IMR-90 (cell line): ENCODE measurements around the gene CYP1A2. TPM values are rescaled to one million over a fixed set of nuclear protein-coding genes. Genes with fewer than 3 reads are reported as not detected.

Experiments
- ATAC-seq: fragments of 200-7000 bp; cut with Tn5 transposase; 2 replicates; pipeline ENCODE4 v1.9.1; 2020; ENCODE audit warnings: low read depth, mild to moderate bottlenecking, moderate library complexity
- BruUV-seq: library from RNA; stranded (reverse); fragments of 400-500 nt; replicated peaks from 2 replicates; lab custom pipeline; 2021; lab: Mats Ljungman, UMichigan
- CTCF ChIA-PET: fragments of 300-600 bp; formaldehyde crosslinking; extraction: SDS; loops from one replicate; lab custom pipeline; 2021; ENCODE audit warnings: antibody characterized with exemption; lab: Yijun Ruan, JAX
- POLR2A ChIA-PET: fragments of 300-600 bp; sonication (Branson Sonifier 250); formaldehyde crosslinking; loops from one replicate; lab custom pipeline; 2022; ENCODE audit warnings: antibody characterized with exemption; ENCODE audit not compliant: unreplicated experiment; lab: Charles Lee
- DNase-seq: peaks from one replicate; pipeline ENCODE4 v3.0.0; 2013
- H2AFZ ChIP-seq: replicated peaks from 2 replicates; pipeline ENCODE3; 2013; ENCODE audit warnings: low read length, mild to moderate bottlenecking; ENCODE audit not compliant: poor library complexity
- H2AK5ac ChIP-seq: 2 replicates; pipeline ENCODE4 v1.6.1; 2013; ENCODE audit warnings: low read depth, low read length, inconsistent platforms
- H2AK9ac ChIP-seq: replicated peaks from 2 replicates; pipeline ENCODE3; 2013; ENCODE audit warnings: mild to moderate bottlenecking, low read depth, low read length, moderate library complexity; ENCODE audit not compliant: poor library complexity
- H2BK120ac ChIP-seq: 2 replicates; pipeline ENCODE4 v1.6.1; 2013; ENCODE audit warnings: low read depth, low read length, inconsistent platforms
- H2BK15ac ChIP-seq: 3 replicates; pipeline ENCODE4 v1.6.1; 2013; ENCODE audit warnings: low read depth, low read length, inconsistent platforms
- H2BK20ac ChIP-seq: 2 replicates; pipeline ENCODE4 v1.6.1; 2013; ENCODE audit warnings: low read depth, mild to moderate bottlenecking, inconsistent platforms, low read length, moderate library complexity
- H2BK5ac ChIP-seq: 2 replicates; pipeline ENCODE4 v1.6.1; 2013; ENCODE audit warnings: mild to moderate bottlenecking, low read depth, low read length, inconsistent platforms; ENCODE audit not compliant: poor library complexity, severe bottlenecking
- H3K14ac ChIP-seq: replicated peaks from 2 replicates; pipeline ENCODE4 v1.6.1; 2013; ENCODE audit warnings: low read depth, low read length, inconsistent platforms
- H3K18ac ChIP-seq: 2 replicates; pipeline ENCODE4 v1.6.1; 2013; ENCODE audit warnings: low read depth, low read length, control low read depth
- H3K23ac ChIP-seq: 2 replicates; pipeline ENCODE4 v1.6.1; 2013; ENCODE audit warnings: low read depth, low read length, inconsistent platforms
- H3K27ac ChIP-seq: 2 replicates; pipeline ENCODE4 v1.5.1; 2013; ENCODE audit warnings: mild to moderate bottlenecking, control low read depth, low read length; ENCODE audit not compliant: insufficient read depth
- H3K27me3 ChIP-seq: 2 replicates; pipeline ENCODE4 v1.6.1; 2013; ENCODE audit warnings: low read length; ENCODE audit not compliant: control insufficient read depth, insufficient read depth
- H3K36me3 ChIP-seq: 2 replicates; pipeline ENCODE4 v1.6.1; 2013; ENCODE audit warnings: low read length, mixed read lengths; ENCODE audit not compliant: control insufficient read depth, insufficient read depth
- H3K4ac ChIP-seq: 2 replicates; pipeline ENCODE4 v1.6.1; 2013; ENCODE audit warnings: low read depth, low read length, inconsistent platforms
- H3K4me1 ChIP-seq: 2 replicates; pipeline ENCODE4 v1.6.1; 2013; ENCODE audit warnings: low read length, mixed read lengths; ENCODE audit not compliant: control insufficient read depth, insufficient read depth
- H3K4me2 ChIP-seq: 2 replicates; pipeline ENCODE4 v1.6.1; 2013; ENCODE audit warnings: low read depth, mild to moderate bottlenecking, control low read depth, low read length, moderate library complexity
- H3K4me3 ChIP-seq: 2 replicates; pipeline ENCODE4 v1.5.1; 2013; ENCODE audit warnings: low read depth, mild to moderate bottlenecking, control low read depth, low read length, moderate library complexity; ENCODE audit not compliant: insufficient read depth
- H3K56ac ChIP-seq: 2 replicates; pipeline ENCODE4 v1.6.1; 2013; ENCODE audit warnings: low read length, inconsistent platforms; ENCODE audit not compliant: insufficient read depth; ENCODE audit errors: extremely low read depth
- H3K79me1 ChIP-seq, 2 experiments: 2 replicates each; pipeline ENCODE4 v1.6.1; 2013; ENCODE audit warnings: low read length in 2 of 2, inconsistent platforms in 1 of 2, low read depth in 1 of 2
- H3K9ac ChIP-seq: 2 replicates; pipeline ENCODE4 v1.6.1; 2013; ENCODE audit warnings: low read depth, low read length, control low read depth
- H3K9me1 ChIP-seq: 2 replicates; pipeline ENCODE4 v1.6.1; 2013; ENCODE audit warnings: low read length, inconsistent platforms; ENCODE audit not compliant: insufficient read depth
- H3K9me3 ChIP-seq: 2 replicates; pipeline ENCODE4 v1.6.1; 2013; ENCODE audit warnings: low read length; ENCODE audit not compliant: control insufficient read depth, insufficient read depth
- H4K20me1 ChIP-seq: 2 replicates; pipeline ENCODE4 v1.6.1; 2013; ENCODE audit warnings: low read length, inconsistent platforms; ENCODE audit not compliant: insufficient read depth
- H4K5ac ChIP-seq: 2 replicates; pipeline ENCODE4 v1.6.1; 2013; ENCODE audit warnings: mild to moderate bottlenecking, low read depth, low read length, control low read depth
- H4K8ac ChIP-seq, 2 experiments: 2 replicates each; pipeline ENCODE4 v1.6.1; 2013; ENCODE audit warnings: low read depth in 2 of 2, low read length in 2 of 2, control low read depth in 1 of 2, inconsistent platforms in 1 of 2
- H4K91ac ChIP-seq: 2 replicates; pipeline ENCODE4 v1.6.1; 2013; ENCODE audit warnings: low read depth, low read length, inconsistent platforms; ENCODE audit not compliant: insufficient read depth
- BHLHE40 ChIP-seq: fragments of 150-350 bp; IDR thresholded peaks from 2 replicates; pipeline ENCODE4 v1.6.1; 2016; ENCODE audit warnings: mild to moderate bottlenecking, low read depth, low read length
- CEBPB ChIP-seq: IDR thresholded peaks from 2 replicates; pipeline ENCODE4 v1.6.1; 2012; ENCODE audit warnings: low read depth, low read length, improper control_type of control experiment
- CHD1 ChIP-seq: IDR thresholded peaks from 2 replicates; pipeline ENCODE4 v1.6.1; 2012; ENCODE audit warnings: low read depth, low read length, improper control_type of control experiment
- ELK1 ChIP-seq: fragments of 150-350 bp; IDR thresholded peaks from 2 replicates; pipeline ENCODE4 v1.6.1; 2016; ENCODE audit warnings: low read depth, mild to moderate bottlenecking, low read length, moderate library complexity, borderline replicate concordance
- FOS ChIP-seq: fragments of 150-350 bp; IDR thresholded peaks from 2 replicates; pipeline ENCODE4 v1.6.1; 2016; ENCODE audit warnings: low read depth, low read length
- MAFK ChIP-seq: IDR thresholded peaks from 2 replicates; pipeline ENCODE4 v1.6.1; 2012; ENCODE audit warnings: low read depth, low read length, improper control_type of control experiment
- MAZ ChIP-seq: IDR thresholded peaks from 2 replicates; pipeline ENCODE4 v1.6.1; 2012; ENCODE audit warnings: low read depth, mild to moderate bottlenecking, low read length, improper control_type of control experiment, moderate library complexity, borderline replicate concordance
- NFE2L2 ChIP-seq: fragments of 150-350 bp; IDR thresholded peaks from 2 replicates; pipeline ENCODE4 v1.6.1; 2016; ENCODE audit warnings: low read depth, mild to moderate bottlenecking, low read length
- POLR2A ChIP-seq: IDR thresholded peaks from 2 replicates; pipeline ENCODE4 v1.6.1; 2012; ENCODE audit warnings: mild to moderate bottlenecking, low read depth, low read length
- SMC3 ChIP-seq: fragments of 150-350 bp; IDR thresholded peaks from 2 replicates; pipeline ENCODE4 v1.6.1; 2016; ENCODE audit warnings: low read depth, mild to moderate bottlenecking, antibody characterized with exemption, low read length, moderate library complexity
- WGBS, 2 experiments: methylation state at CpG; one replicate each; pipeline versions ENCODE4 v1.1.5 to v1.1.7; 2013; ENCODE audit warnings: missing lambda C conversion rate in 2 of 2; ENCODE audit not compliant: insufficient read length in 1 of 2; ENCODE audit errors: extremely low coverage in 2 of 2; 5-methylcytosine and 5-hydroxymethylcytosine counted together
- dilution Hi-C: fragments of 300-500 bp; cut with HindIII; formaldehyde crosslinking; loops from one replicate; pipeline ENCODE4 v1.14.3; 2018; ENCODE audit warnings: low sequenced_read_pairs; ENCODE audit not compliant: unreplicated experiment
- in situ Hi-C: fragments of 300-500 bp; cut with MboI; formaldehyde crosslinking; loops from 3 replicates; pipeline ENCODE4 v1.14.3; 2019; ENCODE audit warnings: low sequenced_read_pairs, inconsistent platforms, mixed read lengths
- intact Hi-C: fragments of 100-400 bp; cut with micrococcal nuclease; formaldehyde crosslinking; loops from 2 replicates; pipeline ENCODE4 v1.10.0; 2022
- polyA plus RNA-seq, 3 experiments: library from polyadenylated mRNA; depleted of rRNA; stranded (reverse); fragments of >200 nt; gene quantifications; 2 replicates each; pipeline ENCODE4 v1.2.3, GENCODE V29; 2012; ENCODE audit warnings: low replicate concordance in 1 of 3
- total RNA-seq: library from RNA; depleted of rRNA; stranded (reverse); fragments of >200 nt; gene quantifications from 2 replicates; pipeline ENCODE4 v1.2.3, GENCODE V29; 2012

CYP1A2 gene
- total and polyA plus RNA-seq, 2 of the 4 experiments (the other 2 are of a cell fraction) = not detected

- H4K5ac ChIP-seq = no peak overlapping the region
- whole genome bisulfite sequencing, 2 experiments = 80% methylated on average over 1 of the region's 5 CpGs; no CpG with 5 or more reads in 1 of the 2 experiments
- intact Hi-C loops (no loop called here), in situ Hi-C loops (no loop called here), dilution Hi-C loops (no loop called here)
- H2BK15ac ChIP-seq = no peak overlapping the region
- no peak overlapping the region for H3K9ac ChIP-seq
- ChIA-PET POLR2A (no interaction called here), CTCF (no interaction called here)
- H2BK5ac ChIP-seq = no peak overlapping the region
- no peaks in the 10 kb centered on the region for H4K20me1 ChIP-seq
- H3K18ac ChIP-seq = no peak overlapping the region
- no peaks in the 10 kb centered on the region for H3K9me1 ChIP-seq
- no peak overlapping the region for H4K91ac ChIP-seq
- H2AFZ ChIP-seq = no peak overlapping the region
- no TSS peak for BruUV-seq
- ATAC-seq (no peak), DNase-seq (no peak)
- no peak overlapping the region for H3K56ac ChIP-seq
- H3K4me2 ChIP-seq = no peak overlapping the region
- H2BK20ac ChIP-seq = no peak overlapping the region
- H2AK9ac ChIP-seq = no peak overlapping the region
- no peak overlapping the region for H4K8ac ChIP-seq
- H3K14ac ChIP-seq = no peak overlapping the region
- H3K4me3 ChIP-seq = no peak overlapping the region
- H3K27ac ChIP-seq = no peak overlapping the region
- H3K23ac ChIP-seq = no peak overlapping the region
- no peaks in the 10 kb centered on the region for H3K4me1 ChIP-seq
- no peak for TF ChIP-seq MAFK
- TF ChIP-seq ELK1 = no peak
- TF ChIP-seq POLR2A = no peak
- no peak for TF ChIP-seq MAZ
- no peak for TF ChIP-seq SMC3
- TF ChIP-seq NFE2L2 = no peak
- TF ChIP-seq CHD1 = no peak
- TF ChIP-seq CEBPB = no peak
- no peak for TF ChIP-seq BHLHE40
- no peak for TF ChIP-seq FOS
- no peak overlapping the region for H2AK5ac ChIP-seq
- no peaks in the 10 kb centered on the region for H3K36me3 ChIP-seq
- H2BK120ac ChIP-seq = no peak overlapping the region
- no peak overlapping the region for H3K4ac ChIP-seq
- H3K27me3 ChIP-seq = peaks cover 60% of the 10 kb centered on the region
- H3K79me1 ChIP-seq = no peaks in the 10 kb centered on the region
- H3K9me3 ChIP-seq = no peaks in the 10 kb centered on the region; the same call in 1 of the 2 replicates
Measured at GRCh38 chr15:74732846-74733245, 15.8 kb upstream of the CYP1A2 start.
